CD1c-positive myeloid dendritic cell (primary cell): ENCODE measurements around the gene BSG.

ENCODE experiments used
- DNase-seq: peaks from one replicate; pipeline ENCODE4 v3.0.0-alpha.2; 2016; ENCODE audit errors: extremely low spot score

The BSG gene

DNA sequence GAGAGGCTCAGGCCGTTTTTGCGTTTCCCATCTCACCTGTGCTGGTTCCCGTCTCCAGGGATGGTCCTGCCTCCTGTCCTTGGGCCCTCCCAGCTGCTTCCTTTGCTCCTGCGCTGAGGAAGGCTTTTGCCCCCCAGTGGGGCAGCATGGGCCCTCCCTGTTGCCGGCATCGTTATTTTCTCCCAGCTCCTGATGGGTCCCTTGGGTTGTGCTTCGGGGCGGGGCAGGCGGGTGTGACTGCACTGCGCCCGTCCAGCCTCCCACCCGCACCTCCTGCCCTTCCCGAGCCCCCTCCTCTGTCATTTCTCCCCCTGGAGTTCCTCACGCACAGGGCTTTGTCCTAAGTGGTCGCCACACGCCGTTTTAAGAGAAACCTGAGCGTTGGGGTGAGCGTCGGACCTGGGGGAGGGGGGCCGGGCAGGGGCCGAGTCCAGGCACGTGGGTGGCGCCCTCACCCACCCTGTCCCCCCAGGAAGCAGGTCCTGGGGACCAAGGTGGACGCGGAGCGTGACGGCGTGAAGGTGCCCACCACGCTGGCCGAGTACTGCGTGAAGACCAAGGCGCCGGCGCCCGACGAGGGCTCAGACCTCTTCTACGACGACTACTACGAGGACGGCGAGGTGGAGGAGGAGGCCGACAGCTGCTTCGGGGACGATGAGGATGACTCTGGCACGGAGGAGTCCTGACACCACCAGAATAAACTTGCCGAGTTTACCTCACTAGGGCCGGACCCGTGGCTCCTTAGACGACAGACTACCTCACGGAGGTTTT is 31.3 kb upstream of the BSG start:
- no peak for DNase-seq

DNA sequence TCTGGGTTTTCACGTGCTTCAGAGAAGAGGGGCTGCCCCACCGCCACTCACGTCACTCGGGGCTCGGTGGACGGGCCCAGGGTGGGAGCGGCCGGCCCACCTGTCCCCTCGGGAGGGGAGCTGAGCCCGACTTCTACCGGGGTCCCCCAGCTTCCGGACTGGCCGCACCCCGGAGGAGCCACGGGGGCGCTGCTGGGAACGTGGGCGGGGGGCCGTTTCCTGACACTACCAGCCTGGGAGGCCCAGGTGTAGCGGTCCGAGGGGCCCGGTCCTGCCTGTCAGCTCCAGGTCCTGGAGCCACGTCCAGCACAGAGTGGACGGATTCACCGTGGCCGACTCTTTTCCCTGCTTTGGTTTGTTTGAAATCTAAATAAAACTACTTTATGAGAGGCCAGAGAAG is 30.7 kb upstream of the BSG start:
- no peak for DNase-seq

DNA sequence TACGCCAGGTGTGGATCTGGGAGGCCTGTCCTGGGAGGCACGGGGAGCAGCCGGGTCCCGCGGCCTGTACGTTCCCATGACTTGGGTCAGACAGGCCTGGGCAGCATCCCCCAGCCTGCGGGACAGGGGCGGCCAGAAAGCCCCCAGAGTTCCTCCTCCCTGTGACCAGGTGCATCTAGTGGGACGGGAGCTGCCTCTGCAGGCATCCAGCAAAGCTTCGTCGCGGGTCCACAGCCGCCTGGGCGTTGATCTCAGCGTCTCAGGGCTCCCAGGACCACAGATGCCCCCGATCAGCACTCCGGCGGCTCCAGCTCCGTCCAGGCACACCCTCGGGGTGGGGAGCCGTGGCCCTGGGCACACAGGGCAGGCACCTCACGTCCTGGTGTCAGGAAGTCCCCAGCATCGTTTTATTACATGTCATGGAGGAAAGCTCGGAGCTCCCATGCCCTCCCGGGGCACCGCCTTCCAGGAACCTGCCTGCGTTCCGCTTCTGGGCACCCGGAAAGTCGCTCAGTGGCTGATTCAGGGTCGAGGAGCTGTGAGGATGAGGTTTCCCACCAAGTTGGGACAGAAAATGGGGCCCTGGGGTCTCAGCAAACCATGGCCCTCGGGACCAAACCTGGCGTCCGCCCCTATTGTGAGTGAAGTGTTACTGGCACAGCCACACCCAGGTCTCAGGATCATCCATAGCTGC is 30.1 kb upstream of the BSG start:
- DNase-seq, result no peak

DNA sequence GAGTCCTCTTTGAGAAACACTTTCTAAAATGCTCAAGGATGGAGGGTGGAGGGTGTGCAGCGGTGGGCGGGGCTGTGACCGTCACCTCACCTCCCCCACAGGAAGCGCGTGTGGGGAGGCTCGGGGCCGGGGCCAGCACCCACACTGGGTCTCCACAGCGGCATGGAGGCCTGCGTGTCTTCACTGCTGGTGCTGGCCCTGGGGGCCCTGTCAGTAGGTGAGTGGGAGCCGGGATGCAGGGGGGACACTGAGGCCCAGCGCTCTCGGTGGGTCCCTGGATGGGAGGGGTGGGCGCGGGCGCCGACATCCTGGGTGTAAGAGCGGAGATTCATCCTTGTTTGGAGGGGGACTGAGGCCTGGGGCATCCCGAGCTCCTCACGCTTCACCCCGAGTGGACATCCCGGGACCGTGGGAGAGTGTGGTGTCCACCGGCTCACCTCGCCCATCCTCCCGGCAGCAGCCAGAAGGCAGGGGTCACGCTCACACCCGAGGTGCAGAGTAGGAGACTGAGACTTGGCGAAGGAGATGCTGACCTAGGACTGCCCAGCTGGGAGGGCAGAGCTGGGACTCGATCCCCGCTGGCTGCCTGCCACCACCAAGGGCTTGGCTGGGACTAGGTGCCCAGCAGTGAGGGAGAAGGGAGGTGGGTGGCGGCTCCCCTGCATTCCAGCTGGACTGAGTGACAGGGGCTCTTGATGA is 28.3 kb upstream of the BSG start, which contains the start of gene GZMM:
TSS of gene GZMM (plus strand) at position 144 of the 699 bp plus-strand sequence. CDS start at position 163, 19 bp downstream.
- peak; percentile 58 for DNase-seq

DNA sequence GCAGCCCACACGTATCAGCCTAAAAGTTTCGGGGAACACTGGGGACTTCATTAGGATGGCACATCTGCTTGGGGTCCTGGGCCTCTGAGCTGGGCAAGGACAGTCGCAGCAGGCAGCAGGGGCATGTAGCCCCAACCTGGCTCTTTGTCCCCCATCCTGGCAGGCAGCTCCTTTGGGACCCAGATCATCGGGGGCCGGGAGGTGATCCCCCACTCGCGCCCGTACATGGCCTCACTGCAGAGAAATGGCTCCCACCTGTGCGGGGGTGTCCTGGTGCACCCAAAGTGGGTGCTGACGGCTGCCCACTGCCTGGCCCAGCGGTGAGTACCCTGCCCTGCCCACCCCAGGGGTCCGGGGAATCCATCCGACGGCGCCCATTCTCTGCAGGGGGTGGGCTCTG is 25.3 kb upstream of the BSG start:
- DNase-seq, result no peak

DNA sequence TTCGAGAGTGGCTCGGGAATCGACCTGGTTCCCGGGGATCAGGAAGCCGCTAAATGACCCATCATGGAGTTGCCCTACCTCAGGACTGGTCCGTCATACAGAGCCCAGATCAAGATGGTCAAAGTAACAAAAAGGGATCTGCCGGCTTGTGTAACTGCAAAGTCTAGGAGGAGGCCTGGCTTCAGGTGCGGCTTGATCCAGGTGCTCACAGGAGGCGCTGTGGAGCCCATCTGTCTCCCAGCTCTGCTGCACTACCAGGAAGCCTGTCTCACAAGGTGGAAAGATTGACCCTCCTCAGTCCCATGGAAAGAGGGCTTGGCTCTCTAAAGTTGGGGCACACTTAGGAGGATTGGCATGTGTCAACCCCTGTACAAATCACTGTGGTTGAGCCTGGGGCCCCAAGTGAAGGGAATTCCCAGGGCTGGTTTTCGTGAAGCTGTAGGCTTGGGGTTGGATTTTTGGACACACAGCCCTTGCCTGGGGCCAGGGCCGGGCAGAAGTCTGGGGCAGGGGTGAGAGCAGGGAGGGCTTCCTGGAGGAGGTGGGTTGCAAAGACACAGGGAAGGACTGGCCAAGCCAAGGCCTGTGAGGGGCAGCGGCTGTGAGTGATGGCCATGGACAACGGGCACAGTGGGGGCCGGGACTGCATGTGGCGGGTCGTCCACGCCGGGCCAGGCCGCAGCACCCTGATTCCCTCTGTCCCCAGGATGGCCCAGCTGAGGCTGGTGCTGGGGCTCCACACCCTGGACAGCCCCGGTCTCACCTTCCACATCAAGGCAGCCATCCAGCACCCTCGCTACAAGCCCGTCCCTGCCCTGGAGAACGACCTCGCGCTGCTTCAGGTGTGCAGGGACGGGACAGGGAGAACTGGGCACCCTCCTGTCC is 24.3 kb upstream of the BSG start:
- DNase-seq, result no peak

DNA sequence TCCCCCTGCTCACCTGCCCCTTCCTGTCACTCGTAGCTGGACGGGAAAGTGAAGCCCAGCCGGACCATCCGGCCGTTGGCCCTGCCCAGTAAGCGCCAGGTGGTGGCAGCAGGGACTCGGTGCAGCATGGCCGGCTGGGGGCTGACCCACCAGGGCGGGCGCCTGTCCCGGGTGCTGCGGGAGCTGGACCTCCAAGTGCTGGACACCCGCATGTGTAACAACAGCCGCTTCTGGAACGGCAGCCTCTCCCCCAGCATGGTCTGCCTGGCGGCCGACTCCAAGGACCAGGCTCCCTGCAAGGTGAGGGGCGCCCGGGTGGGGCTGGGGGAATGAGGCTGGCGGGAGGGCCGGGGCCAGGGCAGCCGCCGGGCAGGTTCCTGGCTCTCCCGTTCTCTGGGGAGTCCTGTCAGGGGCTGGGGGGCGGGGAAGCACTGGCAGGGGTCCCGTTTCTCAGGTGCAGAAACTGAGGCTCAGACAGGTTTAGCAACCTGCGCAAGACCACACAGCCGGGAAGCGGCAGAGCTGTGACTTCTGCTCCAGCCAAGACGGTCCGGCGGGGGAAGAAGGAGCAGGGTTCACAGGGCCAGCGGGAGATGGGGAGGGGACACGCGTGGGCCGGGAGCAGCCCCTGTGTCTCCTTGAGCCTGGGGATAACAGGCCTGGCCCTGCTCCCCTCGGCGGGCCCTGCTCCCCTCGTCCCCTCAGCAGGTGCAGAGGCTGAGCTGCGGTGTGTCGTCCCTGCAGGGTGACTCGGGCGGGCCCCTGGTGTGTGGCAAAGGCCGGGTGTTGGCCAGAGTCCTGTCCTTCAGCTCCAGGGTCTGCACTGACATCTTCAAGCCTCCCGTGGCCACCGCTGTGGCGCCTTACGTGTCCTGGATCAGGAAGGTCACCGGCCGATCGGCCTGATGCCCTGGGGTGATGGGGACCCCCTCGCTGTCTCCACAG is 23.2 kb upstream of the BSG start:
- DNase-seq, result no peak

DNA sequence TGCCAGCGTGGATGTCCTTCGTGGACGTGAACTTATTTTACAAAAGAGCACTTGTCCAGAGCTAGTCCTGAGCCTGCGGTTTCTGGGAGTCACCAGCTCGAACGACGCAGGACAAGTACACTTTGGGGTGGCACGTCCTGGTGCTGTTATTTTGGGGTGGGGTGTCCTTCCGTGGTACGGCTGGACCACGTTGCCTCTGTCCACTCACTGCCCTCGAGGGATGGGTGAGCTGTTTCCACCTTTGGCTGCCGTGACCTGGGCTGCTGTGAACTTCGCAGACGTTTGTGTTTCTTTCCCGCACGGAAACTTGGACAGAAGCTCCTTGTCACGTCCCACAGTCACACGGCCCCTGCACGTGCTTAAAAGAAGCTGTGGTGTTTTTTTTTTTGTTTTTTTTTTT is 17.6 kb upstream of the BSG start:
- DNase-seq, result no peak

DNA sequence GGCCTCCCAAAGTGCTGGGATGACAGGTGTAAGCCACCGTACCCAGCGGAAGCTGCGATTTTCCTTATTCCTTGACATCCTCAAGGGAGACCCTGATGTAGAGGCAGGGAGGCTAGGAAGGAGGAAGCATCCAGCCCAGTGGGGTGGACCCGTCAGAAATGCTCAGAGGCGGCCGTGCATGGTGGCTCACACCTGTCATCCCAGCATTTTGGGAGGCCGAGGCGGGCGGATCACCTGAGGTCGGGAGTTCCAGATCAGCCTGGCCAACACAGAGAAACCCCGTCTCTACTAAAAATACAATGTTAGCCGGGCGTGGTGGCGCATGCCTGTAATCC is 17.0 kb upstream of the BSG start:
- no peak for DNase-seq

DNA sequence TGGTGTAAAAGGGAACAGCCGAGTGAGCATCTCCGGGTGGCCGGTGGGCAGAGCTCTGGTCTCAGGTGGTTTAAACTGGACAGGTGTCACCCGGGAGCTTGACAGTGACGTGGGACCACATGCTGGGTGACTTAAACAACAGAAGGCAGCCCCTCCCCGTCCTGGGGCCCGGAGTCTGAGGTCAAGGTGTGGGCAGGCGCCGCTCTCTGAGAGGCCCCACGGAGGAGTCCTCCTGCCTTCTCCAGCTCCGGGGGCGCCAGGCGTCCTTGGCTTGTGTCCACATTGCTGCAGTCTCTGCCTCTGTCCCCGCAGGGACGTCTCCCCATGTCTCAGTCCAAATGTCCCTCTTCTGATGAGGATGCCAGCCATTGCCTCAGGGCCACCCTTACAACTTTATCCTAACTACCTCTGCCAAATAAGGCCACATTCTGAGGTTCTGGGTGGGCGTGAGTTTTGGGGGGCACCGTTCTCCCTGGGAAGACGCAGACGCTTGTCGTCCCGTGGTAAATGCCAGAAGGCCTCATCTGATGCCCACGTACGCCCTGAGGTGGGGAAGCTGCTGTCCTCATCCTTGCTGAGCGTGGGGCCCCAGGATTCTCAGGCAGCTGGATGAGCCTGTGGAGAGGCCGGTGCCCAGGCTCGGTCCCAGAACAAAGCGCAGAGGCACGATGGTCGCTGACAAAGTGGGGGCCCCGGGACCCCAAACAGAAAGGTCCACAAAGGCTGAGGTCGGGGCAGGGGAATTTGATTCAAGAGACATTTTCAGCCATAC is 15.6 kb upstream of the BSG start:
- no peak for DNase-seq

DNA sequence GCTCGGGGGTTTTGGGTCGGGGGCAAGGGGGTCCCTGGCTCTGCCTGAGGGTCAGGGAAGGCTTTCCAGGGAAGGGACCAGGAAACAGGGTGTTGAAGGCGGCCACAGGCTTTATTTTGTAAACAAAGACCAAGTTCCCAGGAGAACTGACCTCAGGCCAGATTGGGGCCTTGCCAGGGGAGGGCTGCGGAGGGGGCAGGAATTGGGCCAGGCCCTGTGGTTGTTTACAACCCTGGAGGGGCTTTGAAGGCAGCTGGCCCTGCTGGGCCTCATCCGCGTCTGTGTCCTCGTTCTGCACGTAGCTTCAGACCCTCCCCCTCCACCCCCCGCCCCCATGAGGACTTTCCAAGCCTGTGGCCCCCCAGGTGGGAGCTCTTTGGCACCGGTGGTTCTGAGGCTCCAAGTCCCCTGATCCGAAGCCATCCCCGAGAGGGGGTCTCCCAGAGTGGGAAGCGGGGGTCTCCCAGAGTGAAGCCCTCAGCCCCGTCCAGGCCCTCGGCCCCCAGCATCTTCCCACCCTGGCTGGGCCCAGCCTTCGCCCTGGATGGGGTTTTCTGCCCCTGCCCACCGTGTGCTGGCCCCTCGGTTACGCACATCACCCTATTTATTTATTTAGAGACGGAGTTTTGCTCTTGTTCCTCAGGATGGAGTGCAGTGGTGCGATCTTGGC is 13.5 kb upstream of the BSG start:
- no peak for DNase-seq

DNA sequence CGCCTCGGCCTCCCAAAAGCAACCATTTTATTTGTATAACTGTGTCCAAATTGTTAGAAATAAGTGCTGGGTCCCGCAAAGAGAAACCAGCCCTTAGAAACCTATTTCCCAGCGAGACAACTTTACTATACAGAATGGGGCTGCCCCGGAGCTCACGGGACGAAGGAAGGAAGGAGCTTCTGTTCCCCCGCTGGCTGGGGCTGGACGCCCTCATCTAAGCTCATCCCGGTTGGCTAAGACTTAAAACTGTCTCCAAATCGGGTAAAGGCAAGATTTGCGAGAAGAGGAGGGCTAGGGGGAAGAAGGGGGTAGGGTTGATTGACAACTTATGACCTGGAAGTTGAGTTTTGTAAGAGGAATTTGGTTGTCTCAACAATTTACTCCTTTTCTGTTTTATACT is 12.3 kb upstream of the BSG start:
- DNase-seq, result no peak

DNA sequence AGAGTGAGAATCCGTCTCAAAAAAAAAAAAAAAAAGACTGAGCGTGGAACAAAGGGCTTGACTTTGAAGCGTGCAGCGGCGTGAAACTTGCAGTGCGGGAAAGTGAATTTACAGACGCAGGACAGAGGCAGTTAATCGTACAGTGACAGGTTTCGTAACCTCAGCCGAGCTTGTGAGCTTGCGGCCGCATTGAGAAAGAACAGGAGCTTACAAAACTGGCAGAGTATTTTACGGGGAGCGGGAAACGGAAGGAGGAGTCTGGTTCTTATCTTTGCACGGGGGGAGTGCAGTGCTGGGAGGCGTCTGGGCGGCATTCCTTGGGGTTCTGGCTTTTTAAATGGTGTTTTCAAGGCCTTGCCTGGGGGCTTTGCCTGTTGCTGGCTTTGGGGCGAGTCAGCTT is 6.0 kb upstream of the BSG start:
- peak; percentile 86 for DNase-seq

DNA sequence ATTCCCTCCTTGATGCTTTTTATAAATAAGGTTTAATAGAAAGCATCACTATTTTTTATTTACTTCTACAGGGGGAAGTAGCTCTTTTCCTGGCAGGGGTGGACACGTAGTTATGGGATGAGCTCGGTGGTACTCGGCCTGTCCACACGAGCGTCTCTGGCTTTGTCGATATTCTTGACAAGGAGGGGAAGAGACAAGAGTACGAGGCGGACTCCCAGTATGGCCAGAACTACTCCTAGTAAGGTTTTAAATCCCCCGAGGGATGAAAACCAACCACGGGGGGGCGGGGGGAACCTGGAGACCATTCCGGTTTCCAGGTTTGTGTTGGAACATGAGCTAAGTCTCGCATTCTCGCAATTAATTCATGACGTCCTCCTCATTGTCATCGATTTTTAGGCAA is 5.6 kb upstream of the BSG start:
- no peak for DNase-seq

DNA sequence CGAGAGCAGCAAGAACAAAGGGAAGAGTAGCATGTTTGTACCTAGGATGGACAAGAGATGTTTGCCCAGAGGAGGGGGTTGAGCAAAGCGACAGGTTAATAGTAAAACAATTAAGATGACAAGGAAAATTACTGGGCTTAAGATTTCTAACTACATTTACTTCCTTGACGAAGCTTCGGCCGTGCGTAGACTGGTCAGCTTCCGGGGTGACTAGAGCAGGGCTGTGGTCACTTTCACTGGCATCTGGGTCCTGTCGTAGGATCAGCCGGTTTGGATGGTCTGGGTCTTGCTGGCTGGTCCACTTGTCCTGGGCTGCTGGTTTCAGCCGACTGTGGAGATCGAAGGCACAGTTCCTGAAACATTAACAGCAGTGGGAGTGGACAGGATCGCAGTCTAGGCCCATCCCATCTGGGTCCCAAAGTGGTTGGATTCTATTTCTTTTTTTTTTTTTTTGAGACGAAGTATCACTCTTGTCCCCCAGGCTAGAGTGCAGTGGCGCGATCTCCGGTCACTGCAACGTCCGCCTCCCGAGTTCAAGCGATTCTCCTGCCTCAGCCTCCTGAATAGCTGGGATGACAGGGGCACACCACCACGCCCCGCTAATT is 5.0 kb upstream of the BSG start:
- DNase-seq, result peak; percentile 22

DNA sequence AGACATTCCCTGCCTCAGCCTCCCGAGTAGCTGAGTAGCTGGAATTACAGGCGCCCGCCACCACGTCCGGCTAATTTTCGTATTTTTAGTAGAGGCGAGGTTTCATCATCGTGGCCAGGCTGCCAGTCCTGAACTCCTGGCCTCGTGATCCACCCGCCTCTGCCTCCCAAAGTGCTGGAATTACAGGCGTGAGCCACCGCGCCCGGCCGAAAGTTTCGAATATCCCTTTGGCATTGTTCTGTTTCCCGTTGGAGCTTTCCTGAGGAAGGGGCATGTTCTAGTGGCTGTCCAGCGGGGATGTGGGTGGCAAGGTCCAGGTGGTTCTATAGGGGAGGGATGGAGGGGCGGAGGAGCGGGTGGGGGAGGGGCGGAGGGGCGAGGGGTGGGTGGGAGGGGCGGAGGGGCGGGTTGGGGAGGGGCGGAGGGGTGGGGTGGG is 2.1 kb upstream of the BSG start:
- peak; percentile 73 for DNase-seq

DNA sequence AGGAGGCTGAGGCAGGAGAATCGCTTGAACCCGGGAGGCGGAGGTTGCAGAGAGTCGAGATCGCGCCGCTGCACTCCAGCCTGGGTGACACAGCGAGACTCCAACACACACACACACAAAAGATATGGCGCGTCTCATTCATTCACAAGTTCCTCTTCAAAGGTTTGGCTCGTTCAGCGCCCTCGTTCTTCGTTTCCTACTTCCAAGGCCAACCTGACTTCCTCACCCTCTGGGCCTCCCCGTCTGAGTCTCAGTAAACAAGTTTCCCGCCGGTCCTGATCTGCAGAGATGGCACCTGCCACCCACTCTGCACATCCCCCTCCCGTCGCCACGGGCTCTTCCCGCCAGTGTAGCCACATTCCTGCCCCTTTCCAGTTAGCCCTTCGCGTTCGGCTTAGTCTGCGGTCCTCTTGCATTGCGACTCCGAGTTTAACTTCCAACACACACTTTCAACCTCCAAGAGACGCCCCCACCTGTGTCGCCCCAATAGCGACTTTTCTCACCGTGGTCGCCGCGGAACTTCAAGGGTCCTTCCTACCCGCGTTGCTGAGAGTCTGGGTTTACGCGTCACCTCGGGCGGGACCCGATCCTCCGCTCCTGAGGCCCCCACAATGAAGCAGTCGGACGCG is 1.3 kb upstream of the BSG start:
- peak; percentile 91 for DNase-seq

DNA sequence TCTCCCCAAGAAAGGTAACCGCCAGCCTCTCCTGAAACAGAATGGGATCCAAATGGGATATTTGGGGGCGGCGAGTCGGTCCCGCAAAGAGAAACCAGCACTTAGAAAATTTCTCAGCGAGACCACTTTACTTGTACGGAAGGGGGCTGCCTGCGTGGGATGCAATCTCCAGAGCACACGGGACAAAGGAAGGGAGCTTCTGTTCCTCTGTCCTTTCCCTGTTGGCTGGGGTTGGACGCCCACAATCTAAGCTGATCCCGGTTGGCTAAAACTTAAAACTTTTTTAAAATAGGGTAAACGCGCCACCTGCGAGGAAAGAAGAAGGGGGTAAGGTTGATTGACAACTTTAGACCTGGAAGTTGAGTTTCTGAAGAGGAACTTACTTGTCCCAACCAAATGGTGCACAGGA is 826 bp upstream of the BSG start:
- DNase-seq, result peak; percentile 51
